ENCODE measurements around the gene ESPN. TPM values are rescaled to one million over a fixed set of nuclear protein-coding genes. Genes with fewer than 3 reads are reported as not detected.

ESPN gene
- total RNA-seq, 1 donor from 2014 or later = 0.18 TPM

- ChIA-PET CTCF (interaction anchor here (0.8 to 1.9 kb wide), 3 partner anchors 12 to 170 kb away, joined by 3 to 5 read pairs (median 3); no protein-coding TSS in a partner anchor), POLR2A (no interaction called here)
- Mint-ChIP-seq H3K4me1 (no peaks in the 10 kb centered on the region), H3K27me3 (peaks cover 6% of the 10 kb centered on the region), H3K27ac (no peak overlapping the region), H3K4me3 (no peak overlapping the region), H3K9me3 (no peaks in the 10 kb centered on the region), H3K36me3 (ENCODE audit: low read depth) (no peaks in the 10 kb centered on the region)
- intact Hi-C loops (cut with micrococcal nuclease) = no loop called here
- no peak for DNase-seq
- no peak for TF ChIP-seq CTCF (IDR thresholded peaks at IDR 0.05)
- no peak for ATAC-seq (ENCODE audit: low read depth)
These were observed 51.9 kb downstream of the ESPN start for GRCh38 chr1:6476483-6476882.

GRCh38 chr1:6477039-6477820, 52.7 kb downstream of the ESPN start:
- no peaks in the 10 kb centered on the region for H3K36me3 Mint-ChIP-seq (ENCODE audit: low read depth)
- intact Hi-C loops (cut with micrococcal nuclease) = no loop called here
- CTCF ChIA-PET = interaction anchor here (0.8 to 1.9 kb wide), 3 partner anchors 11 to 169 kb away, joined by 3 to 5 read pairs (median 3); no protein-coding TSS in a partner anchor
- POLR2A ChIA-PET = interaction anchor here (0.6 kb wide), 1 partner anchor 12 kb away, joined by 3 read pairs; no protein-coding TSS in a partner anchor
- DNase-seq (no peak), ATAC-seq (ENCODE audit: low read depth) (no peak)
- peaks cover 11% of the 10 kb centered on the region for H3K27me3 Mint-ChIP-seq
- TF ChIP-seq CTCF (IDR thresholded peaks at IDR 0.05) = no peak
- H3K4me1 Mint-ChIP-seq = no peaks in the 10 kb centered on the region
- H3K4me3 Mint-ChIP-seq = no peak overlapping the region
- H3K9me3 Mint-ChIP-seq = no peaks in the 10 kb centered on the region
- no peak overlapping the region for H3K27ac Mint-ChIP-seq

GRCh38 chr1:6481820-6482219, 57.2 kb downstream of the ESPN start:
- Mint-ChIP-seq H3K27me3 (peaks cover 30% of the 10 kb centered on the region), H3K9me3 (no peaks in the 10 kb centered on the region), H3K4me1 (peaks cover 6% of the 10 kb centered on the region), H3K36me3 (ENCODE audit: low read depth) (no peaks in the 10 kb centered on the region), H3K4me3 (no peak overlapping the region), H3K27ac (no peak overlapping the region)
- DNase-seq (no peak), ATAC-seq (ENCODE audit: low read depth) (no peak)
- CTCF ChIA-PET = interaction anchor here (1.6 kb wide), 1 partner anchor 8 kb away, joined by 4 read pairs; no protein-coding TSS in a partner anchor
- intact Hi-C loops (cut with micrococcal nuclease) = no loop called here
- TF ChIP-seq CTCF (IDR thresholded peaks at IDR 0.05) = no peak
- POLR2A ChIA-PET = no interaction called here

- no peaks in the 10 kb centered on the region for H3K9me3 Mint-ChIP-seq
- no peak overlapping the region for H3K4me3 Mint-ChIP-seq
- peaks cover 6% of the 10 kb centered on the region for H3K4me1 Mint-ChIP-seq
- ATAC-seq (ENCODE audit: low read depth) = no peak
- ChIA-PET POLR2A (no interaction called here), CTCF (interaction anchor here (3.2 kb wide), 1 partner anchor 162 kb away, joined by 16 read pairs; no protein-coding TSS in a partner anchor)
- no peak for DNase-seq
- intact Hi-C loops (cut with micrococcal nuclease) = no loop called here
- no peak overlapping the region for H3K27ac Mint-ChIP-seq
- H3K27me3 Mint-ChIP-seq = peaks cover 32% of the 10 kb centered on the region
- no peaks in the 10 kb centered on the region for H3K36me3 Mint-ChIP-seq (ENCODE audit: low read depth)
- TF ChIP-seq CTCF (IDR thresholded peaks at IDR 0.05) = no peak
These were observed 58.6 kb downstream of the ESPN start for GRCh38 chr1:6483017-6483760.

- TF ChIP-seq CTCF (IDR thresholded peaks at IDR 0.05) = no peak
- peaks cover 32% of the 10 kb centered on the region for H3K27me3 Mint-ChIP-seq
- peaks cover 6% of the 10 kb centered on the region for H3K4me1 Mint-ChIP-seq
- DNase-seq (no peak), ATAC-seq (ENCODE audit: low read depth) (no peak)
- no peaks in the 10 kb centered on the region for H3K36me3 Mint-ChIP-seq (ENCODE audit: low read depth)
- H3K9me3 Mint-ChIP-seq = no peaks in the 10 kb centered on the region
- ChIA-PET CTCF (interaction anchor here (3.2 kb wide), 1 partner anchor 162 kb away, joined by 16 read pairs; no protein-coding TSS in a partner anchor), POLR2A (no interaction called here)
- H3K27ac Mint-ChIP-seq = no peak overlapping the region
- no peak overlapping the region for H3K4me3 Mint-ChIP-seq
- intact Hi-C loops (cut with micrococcal nuclease) = no loop called here
These were observed 59.2 kb downstream of the ESPN start for GRCh38 chr1:6483761-6484117.
